GM13977 (cell line): ENCODE measurements around the gene CHST11.

Experiments
- DNase-seq: peaks from one replicate; pipeline ENCODE4 v3.0.0; 2012; ENCODE audit warnings: low spot score
- in situ Hi-C: fragments of 300-500 bp; cut with MboI; formaldehyde crosslinking; loops from one replicate; pipeline ENCODE4 v1.12.0; 2022; ENCODE audit warnings: low sequenced_read_pairs, low pct_unique_long_range_greater_than_20kb, mixed read lengths, inconsistent platforms; ENCODE audit not compliant: unreplicated experiment
- TF ChIP-seq, protein P1 (sequence below): IDR thresholded peaks from 2 replicates; pipeline ENCODE4 v1.5.1; 2012; ENCODE audit warnings: mild to moderate bottlenecking, control low read depth; ENCODE audit not compliant: insufficient read depth; ENCODE audit errors: extremely low read depth, missing control alignments

The CHST11 gene

DNA sequence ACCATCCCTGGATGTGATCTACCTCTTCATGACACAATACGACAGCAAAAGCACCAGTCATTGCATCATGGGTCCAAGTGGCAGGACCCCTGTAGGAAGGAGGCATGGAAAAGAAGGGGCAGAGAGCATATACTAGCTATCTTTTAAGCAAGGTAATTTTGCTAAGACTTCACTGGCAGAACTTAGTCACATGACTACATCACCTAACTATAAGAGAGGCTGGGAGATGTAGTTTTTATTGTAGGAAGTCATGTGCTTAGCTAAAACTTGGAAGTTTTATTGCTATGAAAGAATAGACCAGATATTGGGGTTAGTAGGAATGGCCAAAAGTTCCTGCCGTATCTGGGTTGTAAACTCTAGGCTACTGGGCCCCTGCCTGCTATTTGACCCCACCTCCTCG is 18.6 kb upstream of the CHST11 start:
- no peak for DNase-seq
- TF ChIP-seq, protein P1, sequence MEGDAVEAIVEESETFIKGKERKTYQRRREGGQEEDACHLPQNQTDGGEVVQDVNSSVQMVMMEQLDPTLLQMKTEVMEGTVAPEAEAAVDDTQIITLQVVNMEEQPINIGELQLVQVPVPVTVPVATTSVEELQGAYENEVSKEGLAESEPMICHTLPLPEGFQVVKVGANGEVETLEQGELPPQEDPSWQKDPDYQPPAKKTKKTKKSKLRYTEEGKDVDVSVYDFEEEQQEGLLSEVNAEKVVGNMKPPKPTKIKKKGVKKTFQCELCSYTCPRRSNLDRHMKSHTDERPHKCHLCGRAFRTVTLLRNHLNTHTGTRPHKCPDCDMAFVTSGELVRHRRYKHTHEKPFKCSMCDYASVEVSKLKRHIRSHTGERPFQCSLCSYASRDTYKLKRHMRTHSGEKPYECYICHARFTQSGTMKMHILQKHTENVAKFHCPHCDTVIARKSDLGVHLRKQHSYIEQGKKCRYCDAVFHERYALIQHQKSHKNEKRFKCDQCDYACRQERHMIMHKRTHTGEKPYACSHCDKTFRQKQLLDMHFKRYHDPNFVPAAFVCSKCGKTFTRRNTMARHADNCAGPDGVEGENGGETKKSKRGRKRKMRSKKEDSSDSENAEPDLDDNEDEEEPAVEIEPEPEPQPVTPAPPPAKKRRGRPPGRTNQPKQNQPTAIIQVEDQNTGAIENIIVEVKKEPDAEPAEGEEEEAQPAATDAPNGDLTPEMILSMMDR = no peak
- in situ Hi-C loops = no loop called here

DNA sequence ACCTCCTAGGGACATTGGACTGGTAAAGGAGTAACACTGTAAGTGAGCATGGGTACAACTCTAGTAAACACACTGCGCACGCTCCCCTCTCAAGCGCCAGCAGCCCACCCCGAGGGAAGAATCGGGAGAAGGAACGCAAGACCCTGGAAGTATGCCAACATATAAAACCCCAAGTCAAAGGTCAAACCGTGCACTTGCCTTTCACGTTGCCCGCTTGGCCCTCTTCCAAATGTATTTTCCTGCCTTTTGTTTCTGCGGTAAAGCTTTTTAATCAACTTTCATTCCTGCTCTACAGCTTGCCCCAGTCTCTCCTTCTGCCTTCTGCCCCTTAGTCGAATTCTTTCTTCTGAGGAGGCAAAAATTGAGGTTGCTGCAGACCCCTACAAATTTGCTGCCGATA is 17.6 kb upstream of the CHST11 start:
- TF ChIP-seq, protein P1 = no peak
- no peak for DNase-seq
- in situ Hi-C loops = no loop called here

DNA sequence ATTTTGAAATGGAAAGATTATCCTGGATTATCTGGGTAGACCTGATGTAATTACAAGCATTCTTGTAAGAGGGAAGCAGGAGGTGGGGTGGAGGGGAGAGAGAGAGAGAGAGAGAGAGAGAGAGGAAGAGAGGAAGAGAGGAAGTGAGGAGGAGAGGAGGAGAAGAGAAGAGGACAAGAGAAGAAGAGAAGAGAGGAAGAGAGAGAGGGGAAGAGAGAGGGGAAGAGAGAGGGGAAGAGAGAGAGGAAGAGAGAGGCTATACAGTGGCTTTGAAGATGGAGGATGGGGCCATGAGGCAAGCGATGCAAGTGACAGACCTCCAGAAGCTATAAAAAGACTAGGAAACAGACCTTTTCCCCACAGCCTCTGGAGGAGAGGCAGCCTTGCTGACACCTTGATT is 13.7 kb upstream of the CHST11 start:
- DNase-seq = no peak
- TF ChIP-seq, protein P1 = no peak
- in situ Hi-C loops = no loop called here

DNA sequence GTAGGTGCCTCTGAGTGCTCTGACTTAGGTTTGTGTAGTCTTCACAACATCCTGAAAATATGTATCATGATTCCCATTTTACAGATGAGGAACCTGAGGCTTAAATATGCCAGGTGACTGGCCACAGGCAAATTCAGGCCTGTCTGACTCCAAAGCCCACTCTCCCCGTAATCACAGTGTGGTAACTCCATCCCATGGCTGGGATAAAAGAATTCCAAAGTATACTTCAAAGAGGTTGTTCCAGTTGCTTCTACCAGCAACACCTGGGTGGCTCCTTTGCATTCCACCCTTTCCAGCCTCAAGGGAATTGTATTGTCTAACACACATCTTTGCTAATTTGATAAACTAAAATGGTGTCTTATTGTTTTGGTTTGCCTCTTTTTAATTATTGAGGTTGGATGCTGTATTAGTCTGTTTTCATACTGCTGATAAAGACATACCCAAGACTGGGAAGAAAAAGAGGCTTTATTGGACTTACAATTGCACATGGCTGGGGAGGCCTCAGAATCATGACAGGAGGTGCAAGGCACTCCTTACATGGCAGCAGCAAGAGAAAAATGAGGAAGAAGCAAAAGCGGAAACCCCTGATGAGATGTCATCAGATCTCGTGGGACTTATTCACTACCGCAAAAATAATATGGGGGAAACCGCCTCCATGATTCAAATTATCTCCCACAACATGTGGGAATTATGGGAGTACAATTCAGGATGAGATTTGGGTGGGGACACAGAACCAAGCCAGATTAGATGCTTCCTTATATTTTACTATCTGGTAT is 9.9 kb upstream of the CHST11 start:
- in situ Hi-C loops = no loop called here
- no peak for DNase-seq
- TF ChIP-seq, protein P1 = no peak

DNA sequence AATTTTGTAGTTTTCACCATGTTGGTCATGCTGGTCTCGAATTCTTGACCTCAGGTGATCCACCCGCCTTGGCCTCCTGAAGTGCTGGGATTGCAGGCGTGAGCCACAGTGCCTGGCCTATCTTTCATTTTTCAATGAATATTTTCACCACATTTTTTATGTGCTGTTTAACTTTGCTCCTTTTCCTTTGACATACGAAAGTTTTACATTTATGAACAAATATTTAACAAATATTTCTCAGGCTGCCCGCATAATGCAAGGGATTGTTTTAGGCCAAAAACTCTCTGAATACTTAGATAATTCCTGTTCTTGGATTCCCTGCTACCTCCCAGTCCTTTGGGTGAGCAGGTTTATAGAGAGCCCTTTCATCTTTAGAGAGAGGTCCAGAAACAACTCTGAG is 8.7 kb upstream of the CHST11 start:
- TF ChIP-seq, protein P1 = no peak
- in situ Hi-C loops = no loop called here
- no peak for DNase-seq

DNA sequence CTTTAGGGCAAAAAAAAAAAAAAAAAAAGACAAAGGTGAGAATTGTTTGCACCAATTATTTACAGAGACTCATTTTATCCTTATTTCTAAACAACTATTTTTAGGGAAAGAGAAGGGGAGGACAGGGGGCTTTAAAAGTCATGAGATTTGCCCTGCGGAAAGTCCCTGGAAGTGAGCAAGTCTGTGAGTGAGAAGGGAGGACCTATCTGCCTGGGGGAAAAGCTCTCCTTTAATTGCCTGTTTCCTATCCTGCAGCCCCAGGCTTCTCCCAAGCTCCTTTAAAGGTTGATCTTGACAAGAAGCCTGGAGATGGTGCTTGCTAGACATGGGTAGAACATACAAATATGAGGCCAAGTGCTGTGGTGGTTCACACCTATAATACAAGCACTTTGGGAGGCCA is 8.3 kb upstream of the CHST11 start:
- TF ChIP-seq, protein P1 = no peak
- in situ Hi-C loops = no loop called here

More for the DNA sequence above, 8.3 kb upstream of the CHST11 start:
- DNase-seq = no peak
